SU-DHL-6 (cell line): Measurements from ENCODE around the gene WSB2.

Experiments used
- H2AFZ ChIP-seq: fragments of 200-600 bp; sonication (generic); 2 replicates; pipeline ENCODE4 v1.6.1; 2014; ENCODE audit warnings: low read depth, mild to moderate bottlenecking, moderate library complexity, mixed read lengths, antibody characterized with exemption, low read length; ENCODE audit not compliant: severe bottlenecking
- H3F3A ChIP-seq: fragments of 200-600 bp; shearing (Covaris generic); 2 replicates; pipeline ENCODE4 v1.6.0; 2016; ENCODE audit warnings: antibody characterized with exemption, mild to moderate bottlenecking; ENCODE audit not compliant: insufficient read depth
- H3K27ac ChIP-seq: fragments of 200-600 bp; sonication (generic); 2 replicates; pipeline ENCODE4 v1.5.1; 2016; ENCODE audit warnings: low read depth, mild to moderate bottlenecking, low read length, moderate library complexity, mixed read lengths
- H3K27me3 ChIP-seq: fragments of 200-600 bp; sonication (generic), shearing (Covaris generic); 2 replicates; pipeline ENCODE4 v1.6.0; 2014; ENCODE audit warnings: mild to moderate bottlenecking, low read length
- H3K36me3 ChIP-seq: fragments of 200-600 bp; sonication (generic); 2 replicates; pipeline ENCODE4 v1.6.1; 2014; ENCODE audit warnings: mild to moderate bottlenecking, low read length, mixed read lengths
- H3K4me2 ChIP-seq: fragments of 300-600, 200-600 bp; shearing (Covaris generic), sonication (generic); 2 replicates; pipeline ENCODE4 v1.6.0; 2014; ENCODE audit warnings: low read length, low read depth, mild to moderate bottlenecking; ENCODE audit not compliant: poor library complexity, severe bottlenecking
- H3K4me3 ChIP-seq: fragments of 200-600 bp; sonication (generic); 2 replicates; pipeline ENCODE4 v1.5.1; 2014; ENCODE audit warnings: antibody characterized with exemption, low read length, mild to moderate bottlenecking, mixed read lengths; ENCODE audit not compliant: insufficient read depth, poor library complexity, severe bottlenecking
- H3K79me2 ChIP-seq: fragments of 200-600 bp; sonication (generic); 2 replicates; pipeline ENCODE4 v1.6.1; 2014; ENCODE audit warnings: mild to moderate bottlenecking, low read length, moderate library complexity; ENCODE audit not compliant: insufficient read depth
- H3K9ac ChIP-seq: fragments of 200-600 bp; sonication (generic); 2 replicates; pipeline ENCODE4 v1.7.0; 2014; ENCODE audit warnings: mild to moderate bottlenecking, low read length
- H3K9me2 ChIP-seq: fragments of 200-600 bp; sonication (generic); replicated peaks from 2 replicates; pipeline ENCODE4 v1.6.1; 2014; ENCODE audit warnings: low read length; ENCODE audit not compliant: insufficient read depth
- H3K9me3 ChIP-seq: fragments of 200-600 bp; sonication (generic); 2 replicates; pipeline ENCODE4 v1.6.1; 2014; ENCODE audit warnings: low read length, mixed read lengths; ENCODE audit not compliant: insufficient read depth
- H4K20me1 ChIP-seq: fragments of 200-600 bp; sonication (generic); 2 replicates; pipeline ENCODE4 v1.6.1; 2014; ENCODE audit warnings: low read depth, mild to moderate bottlenecking, antibody characterized with exemption, low read length, moderate library complexity, mixed read lengths
- EZH2phosphoT487 ChIP-seq: fragments of 200-600 bp; sonication (generic), shearing (Covaris generic); conservative IDR thresholded peaks from 2 replicates; pipeline ENCODE4 v1.6.1; 2018; ENCODE audit warnings: mild to moderate bottlenecking, antibody characterized with exemption, low read length, moderate library complexity, mixed read lengths
- TF ChIP-seq, protein P1 (sequence below): fragments of 200-600 bp; sonication (generic); IDR thresholded peaks from one replicate; pipeline ENCODE4 v1.5.1; 2017; ENCODE audit warnings: antibody characterized with exemption, mild to moderate bottlenecking, low read length, moderate library complexity; ENCODE audit not compliant: insufficient read depth, poor library complexity, severe bottlenecking

WSB2 gene

DNA sequence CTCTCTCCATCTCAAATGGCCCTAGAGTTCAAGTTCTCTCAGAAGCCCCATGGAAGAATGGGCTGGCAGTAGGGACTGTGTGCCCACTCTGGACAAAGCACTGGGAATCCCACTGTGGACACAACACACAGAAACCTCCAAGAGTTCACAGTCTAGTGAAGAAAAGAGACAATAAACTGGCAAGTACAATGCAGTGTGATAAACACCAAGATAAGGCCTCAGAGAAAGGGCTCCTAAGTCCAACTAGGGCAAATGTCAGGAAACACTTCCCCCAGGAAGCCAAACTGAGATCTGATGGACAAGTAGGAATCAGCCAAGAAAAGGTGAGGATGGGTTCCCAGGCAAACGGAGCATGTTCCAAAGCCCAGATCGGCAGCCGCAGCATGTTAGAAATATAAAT, 37.4 kb upstream of the WSB2 start:
- Histone ChIP-seq H3K9me2 (no peaks in the 10 kb centered on the region), H3K36me3 (no peaks in the 10 kb centered on the region), H3K4me3 (no peak overlapping the region), H2AFZ (no peak overlapping the region), H3F3A (no peaks in the 10 kb centered on the region), H3K4me2 (no peak overlapping the region), H3K79me2 (no peaks in the 10 kb centered on the region), H3K9ac (no peak overlapping the region), H3K27me3 (no peaks in the 10 kb centered on the region), H3K27ac (no peak overlapping the region), H4K20me1 (no peaks in the 10 kb centered on the region), H3K9me3 (no peaks in the 10 kb centered on the region)
- TF ChIP-seq, protein P1, sequence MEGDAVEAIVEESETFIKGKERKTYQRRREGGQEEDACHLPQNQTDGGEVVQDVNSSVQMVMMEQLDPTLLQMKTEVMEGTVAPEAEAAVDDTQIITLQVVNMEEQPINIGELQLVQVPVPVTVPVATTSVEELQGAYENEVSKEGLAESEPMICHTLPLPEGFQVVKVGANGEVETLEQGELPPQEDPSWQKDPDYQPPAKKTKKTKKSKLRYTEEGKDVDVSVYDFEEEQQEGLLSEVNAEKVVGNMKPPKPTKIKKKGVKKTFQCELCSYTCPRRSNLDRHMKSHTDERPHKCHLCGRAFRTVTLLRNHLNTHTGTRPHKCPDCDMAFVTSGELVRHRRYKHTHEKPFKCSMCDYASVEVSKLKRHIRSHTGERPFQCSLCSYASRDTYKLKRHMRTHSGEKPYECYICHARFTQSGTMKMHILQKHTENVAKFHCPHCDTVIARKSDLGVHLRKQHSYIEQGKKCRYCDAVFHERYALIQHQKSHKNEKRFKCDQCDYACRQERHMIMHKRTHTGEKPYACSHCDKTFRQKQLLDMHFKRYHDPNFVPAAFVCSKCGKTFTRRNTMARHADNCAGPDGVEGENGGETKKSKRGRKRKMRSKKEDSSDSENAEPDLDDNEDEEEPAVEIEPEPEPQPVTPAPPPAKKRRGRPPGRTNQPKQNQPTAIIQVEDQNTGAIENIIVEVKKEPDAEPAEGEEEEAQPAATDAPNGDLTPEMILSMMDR = no peak
- no peak for TF ChIP-seq EZH2phosphoT487

- H4K20me1 ChIP-seq = no peaks in the 10 kb centered on the region
Observed at GRCh38 chr12:118094039-118094438, 33.1 kb upstream of the WSB2 start.

GRCh38 chr12:118089782-118090181, 28.8 kb upstream of the WSB2 start:
- Histone ChIP-seq H3K79me2 (no peaks in the 10 kb centered on the region), H3K4me2 (no peak overlapping the region)

More at GRCh38 chr12:118094039-118094438, 33.1 kb upstream of the WSB2 start:
- Histone ChIP-seq H2AFZ (no peak overlapping the region), H3K36me3 (no peaks in the 10 kb centered on the region), H3K9me3 (no peaks in the 10 kb centered on the region), H3K9ac (no peak overlapping the region), H3K27me3 (no peaks in the 10 kb centered on the region), H3K4me3 (no peak overlapping the region), H3K27ac (no peak overlapping the region), H3F3A (no peaks in the 10 kb centered on the region), H3K9me2 (no peaks in the 10 kb centered on the region), H3K79me2 (no peaks in the 10 kb centered on the region), H3K4me2 (no peak overlapping the region)
- no peak for TF ChIP-seq EZH2phosphoT487
- TF ChIP-seq, protein P1 = no peak

More at GRCh38 chr12:118089782-118090181, 28.8 kb upstream of the WSB2 start:
- no peaks in the 10 kb centered on the region for H3K36me3 ChIP-seq
- H2AFZ ChIP-seq = no peak overlapping the region
- no peak overlapping the region for H3K27ac ChIP-seq
- H3K27me3 ChIP-seq = no peaks in the 10 kb centered on the region
- no peak overlapping the region for H3K4me3 ChIP-seq
- H3F3A ChIP-seq = no peaks in the 10 kb centered on the region
- TF ChIP-seq, protein P1 = no peak
- no peak for TF ChIP-seq EZH2phosphoT487
- no peaks in the 10 kb centered on the region for H3K9me3 ChIP-seq
- no peaks in the 10 kb centered on the region for H3K9me2 ChIP-seq
- H3K9ac ChIP-seq = no peak overlapping the region
- H4K20me1 ChIP-seq = no peaks in the 10 kb centered on the region
